Smooth muscle cell of the brain vasculature (primary cell): Measurements from ENCODE around the gene INTS1.

Experiments used
- DNase-seq: peaks from one replicate; pipeline ENCODE4 v3.0.0-alpha.2; 2012; ENCODE audit warnings: low read depth, low spot score

INTS1 gene

DNA sequence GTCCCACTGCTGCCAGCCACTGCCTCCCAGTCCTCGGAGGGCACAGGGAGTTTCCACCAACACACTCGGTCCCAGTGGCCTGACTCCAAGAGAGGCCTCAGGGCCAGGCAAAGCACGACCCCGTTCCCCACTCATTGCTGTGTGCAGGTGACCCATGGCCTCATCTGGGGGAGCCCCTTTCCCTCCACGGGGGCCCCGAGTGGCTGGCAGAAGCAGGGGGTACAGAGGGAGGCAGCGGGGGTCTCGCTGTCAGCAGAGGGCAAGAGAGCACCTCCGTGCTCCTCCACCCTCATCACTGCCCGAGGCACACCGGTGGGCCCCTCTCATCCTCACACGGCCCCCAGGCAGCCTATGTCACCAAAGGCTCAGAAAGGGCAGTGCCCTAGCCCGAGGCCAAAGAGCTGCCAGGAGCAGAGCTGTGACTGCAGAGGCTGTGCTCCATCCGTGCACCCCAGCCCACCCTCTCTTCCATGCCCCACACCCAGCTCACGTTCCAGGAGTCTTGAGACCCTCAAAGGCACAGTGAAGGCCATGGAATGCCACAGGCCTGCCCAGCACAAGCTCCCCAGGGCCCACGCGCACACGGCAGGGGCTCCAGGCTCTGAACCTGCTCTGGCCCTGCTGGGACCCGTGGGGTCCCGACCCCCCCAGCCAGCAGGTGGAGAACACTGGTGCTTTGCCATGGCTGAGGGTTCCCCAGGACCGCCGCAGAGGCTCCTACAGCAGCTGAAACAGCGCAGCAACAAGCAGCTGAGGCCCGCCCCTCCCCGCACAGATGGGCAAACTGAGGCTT, 70.9 kb downstream of the INTS1 start:
- DNase-seq = no peak

DNA sequence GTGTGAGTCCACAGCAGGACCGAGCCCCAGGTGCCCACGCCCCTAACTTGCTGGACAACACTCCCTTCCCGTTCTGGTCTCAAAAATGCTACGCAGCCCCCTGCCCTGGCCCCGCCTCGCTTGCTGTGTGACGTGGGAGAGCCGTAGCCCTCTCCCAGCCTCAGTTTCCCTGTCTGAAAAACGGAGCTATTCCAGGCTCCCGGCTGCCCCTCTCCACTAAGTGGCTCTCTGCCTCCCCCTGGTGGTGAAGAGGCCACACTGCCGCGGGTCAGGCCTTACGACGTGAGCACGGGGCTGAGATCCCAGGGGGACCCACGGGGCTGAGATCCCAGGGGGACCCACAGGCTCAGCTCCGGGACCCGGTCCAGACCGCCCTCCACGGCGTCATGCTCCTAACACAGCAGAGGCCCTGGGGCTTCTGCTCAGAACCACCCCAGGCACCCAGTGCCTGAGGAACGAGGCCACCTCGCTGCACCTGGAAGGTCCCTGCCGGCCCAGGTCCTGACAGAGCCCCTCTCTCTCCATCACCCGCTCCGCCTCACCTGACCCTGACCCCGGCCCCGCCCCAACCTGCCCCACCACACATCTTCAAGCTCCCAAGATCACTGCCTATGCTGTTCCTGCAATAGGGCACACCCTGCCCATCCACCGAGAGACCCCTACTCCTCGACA, 71.6 kb downstream of the INTS1 start:
- DNase-seq = peak; percentile 20

DNA sequence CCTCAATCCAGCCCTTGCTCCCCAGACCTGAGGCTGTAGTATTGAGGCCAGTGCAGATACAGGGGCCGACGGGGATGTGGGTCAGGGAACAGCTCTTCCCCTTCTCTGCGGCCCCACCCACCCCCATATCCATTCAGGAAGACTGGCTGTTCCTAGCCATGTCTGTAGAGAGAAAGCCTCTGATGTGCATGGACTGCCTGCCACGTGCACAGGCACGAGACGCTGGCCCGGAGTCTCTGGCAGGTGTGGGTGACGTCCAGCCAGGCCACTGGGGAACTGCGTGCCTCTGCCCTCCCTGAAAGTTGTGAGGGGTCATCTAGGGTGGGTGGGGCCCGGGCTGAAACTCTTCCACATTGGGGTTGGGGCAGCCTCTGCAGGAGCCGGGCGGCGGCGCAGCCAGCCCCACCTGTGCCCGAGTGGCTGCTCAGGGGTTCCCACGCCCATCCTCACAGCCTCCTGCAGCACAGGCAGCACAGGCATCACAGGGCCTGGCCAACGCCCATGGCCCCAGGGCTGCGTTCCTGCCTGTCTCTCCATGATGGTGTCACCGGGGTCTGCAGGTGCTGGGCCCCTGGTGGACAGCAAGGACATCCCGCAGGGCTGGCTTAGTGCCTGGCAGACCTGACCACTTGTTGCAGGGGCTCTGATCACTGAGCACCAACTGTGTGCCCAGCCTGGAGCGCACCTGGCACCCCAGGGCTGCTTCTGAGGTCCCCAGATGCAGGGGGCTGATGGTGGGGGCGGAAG, 72.4 kb downstream of the INTS1 start:
- no peak for DNase-seq

DNA sequence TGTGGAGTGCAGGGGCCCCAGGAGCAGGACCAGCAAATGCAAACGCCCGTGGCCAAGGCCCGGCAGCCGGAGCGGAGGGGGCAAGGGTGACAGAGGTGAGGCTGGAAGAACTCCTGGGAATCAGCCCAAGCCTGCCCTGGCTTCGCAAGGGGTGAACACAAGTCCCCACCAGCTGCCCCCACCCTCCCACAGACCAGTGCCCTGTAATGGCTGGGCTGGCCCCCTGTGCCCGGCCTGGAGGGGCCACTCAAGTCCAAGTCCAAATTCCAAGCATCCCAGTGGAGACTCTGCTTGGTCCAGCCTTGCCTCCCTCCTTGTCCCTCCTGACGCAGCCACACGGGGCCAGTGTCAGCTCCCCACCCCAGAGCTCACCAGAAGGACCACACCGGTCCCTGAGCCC, 73.0 kb downstream of the INTS1 start:
- no peak for DNase-seq

DNA sequence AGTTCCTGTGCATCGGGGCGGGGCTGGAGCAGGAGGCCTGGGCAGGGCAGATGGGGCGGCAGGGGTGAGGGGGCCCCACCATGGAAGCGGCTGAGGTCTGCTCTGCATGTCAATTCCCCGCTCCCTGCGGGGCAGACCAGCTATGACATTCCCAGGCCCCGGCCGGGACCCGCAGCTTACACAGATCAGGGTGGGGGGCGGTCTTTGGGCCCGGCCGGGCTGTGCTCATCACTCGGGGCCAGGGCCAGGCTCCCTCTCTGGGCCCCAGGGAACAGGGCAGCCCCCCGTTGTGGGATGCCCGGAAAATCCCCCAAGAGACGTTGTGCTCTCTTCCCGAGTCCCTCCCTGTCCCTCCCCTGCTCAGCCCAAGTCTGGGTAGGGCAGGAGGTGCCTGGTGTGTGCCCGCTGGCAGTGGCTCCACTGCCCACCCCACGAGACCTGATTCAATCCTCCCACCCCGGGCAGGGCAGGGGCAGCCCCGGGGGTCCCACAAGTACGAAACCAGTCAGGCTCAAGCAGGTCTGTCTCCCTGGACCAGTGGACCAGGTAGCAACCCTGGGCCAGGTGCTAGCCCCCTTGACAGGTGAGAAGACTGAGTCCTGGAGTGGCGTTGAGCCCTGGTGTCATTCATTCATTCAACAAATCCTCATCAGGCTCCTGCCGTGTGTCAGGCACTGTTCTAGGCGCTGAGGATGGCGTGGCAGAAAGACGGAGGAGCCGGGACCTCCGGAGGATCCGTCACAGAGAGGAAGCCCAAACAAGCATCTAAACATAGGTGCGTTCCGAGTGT, 73.9 kb downstream of the INTS1 start:
- no peak for DNase-seq

DNA sequence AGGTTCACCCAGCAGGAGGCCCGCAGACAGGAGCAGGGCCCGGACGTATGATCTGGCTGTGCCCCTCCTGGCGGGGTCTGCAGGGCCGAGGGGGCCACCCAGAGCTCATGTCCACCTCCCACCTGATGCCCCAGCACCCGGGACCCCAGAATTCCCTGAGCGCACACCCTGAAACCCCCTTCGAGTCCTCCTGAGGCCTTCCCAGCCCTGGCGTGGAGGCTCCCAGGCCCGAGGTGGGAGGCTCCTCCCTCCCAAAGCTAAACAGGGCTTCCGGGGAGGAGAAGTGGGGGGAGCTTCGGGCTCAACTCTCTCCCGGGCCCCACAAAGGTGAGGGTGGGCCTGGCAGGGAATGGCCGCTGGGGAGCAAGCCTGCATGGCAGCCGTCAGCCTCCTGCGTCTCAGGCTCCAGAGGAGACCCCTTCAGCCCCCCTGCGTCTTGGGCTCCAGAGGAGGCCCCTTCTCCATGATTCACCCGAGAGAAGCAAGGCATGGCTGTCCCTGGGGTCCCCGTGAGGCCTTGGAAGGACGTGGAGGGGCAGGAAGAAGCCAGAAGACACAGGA, 75.2 kb downstream of the INTS1 start:
- no peak for DNase-seq

DNA sequence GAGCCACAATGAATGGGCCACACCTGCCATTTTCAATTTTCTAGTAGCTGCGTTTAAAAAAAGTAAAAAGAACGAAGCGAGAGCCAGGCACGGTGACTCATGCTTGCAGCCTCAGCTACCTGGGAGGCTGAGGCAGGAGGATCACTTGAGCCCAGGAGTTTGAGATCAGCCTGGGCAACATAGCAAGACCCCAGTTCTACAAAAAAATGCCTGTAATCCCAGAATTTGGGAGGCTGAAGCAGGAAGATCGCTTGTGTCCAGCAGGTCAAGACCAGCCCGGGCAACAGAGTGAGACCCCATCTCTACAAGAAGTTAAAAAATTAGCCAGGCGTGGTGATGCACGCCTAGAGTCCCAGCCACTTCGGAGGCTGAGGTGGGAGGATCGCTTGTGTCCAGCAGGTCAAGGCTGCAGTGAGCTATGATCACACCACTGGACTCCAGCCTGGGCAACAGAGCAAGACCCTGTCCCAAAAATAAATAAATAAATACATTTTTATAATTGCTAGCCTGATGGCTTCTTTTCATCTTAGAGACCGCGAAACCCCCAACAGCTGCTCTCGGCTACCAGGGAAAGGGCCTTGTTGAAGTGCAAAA, 77.0 kb downstream of the INTS1 start:
- DNase-seq = no peak

DNA sequence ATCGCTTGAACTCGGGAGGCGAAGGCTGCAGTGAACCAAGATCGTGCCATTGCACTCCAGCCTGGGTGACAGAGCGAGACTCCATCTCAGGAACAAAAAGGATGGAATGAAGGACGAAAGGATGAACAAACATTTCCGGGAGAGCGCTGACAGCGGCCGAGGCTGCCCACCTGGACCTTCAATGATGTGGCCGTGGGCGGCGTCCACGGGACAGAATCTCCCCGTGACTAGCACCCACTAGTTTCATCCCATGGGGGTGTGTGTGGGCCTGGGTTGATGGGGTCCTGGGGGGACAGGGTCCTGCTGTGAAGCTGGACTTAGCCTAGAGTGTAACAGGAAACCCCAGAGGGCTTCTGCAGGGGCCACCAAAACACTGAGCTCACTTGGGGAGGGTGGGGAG, 77.7 kb downstream of the INTS1 start:
- no peak for DNase-seq

DNA sequence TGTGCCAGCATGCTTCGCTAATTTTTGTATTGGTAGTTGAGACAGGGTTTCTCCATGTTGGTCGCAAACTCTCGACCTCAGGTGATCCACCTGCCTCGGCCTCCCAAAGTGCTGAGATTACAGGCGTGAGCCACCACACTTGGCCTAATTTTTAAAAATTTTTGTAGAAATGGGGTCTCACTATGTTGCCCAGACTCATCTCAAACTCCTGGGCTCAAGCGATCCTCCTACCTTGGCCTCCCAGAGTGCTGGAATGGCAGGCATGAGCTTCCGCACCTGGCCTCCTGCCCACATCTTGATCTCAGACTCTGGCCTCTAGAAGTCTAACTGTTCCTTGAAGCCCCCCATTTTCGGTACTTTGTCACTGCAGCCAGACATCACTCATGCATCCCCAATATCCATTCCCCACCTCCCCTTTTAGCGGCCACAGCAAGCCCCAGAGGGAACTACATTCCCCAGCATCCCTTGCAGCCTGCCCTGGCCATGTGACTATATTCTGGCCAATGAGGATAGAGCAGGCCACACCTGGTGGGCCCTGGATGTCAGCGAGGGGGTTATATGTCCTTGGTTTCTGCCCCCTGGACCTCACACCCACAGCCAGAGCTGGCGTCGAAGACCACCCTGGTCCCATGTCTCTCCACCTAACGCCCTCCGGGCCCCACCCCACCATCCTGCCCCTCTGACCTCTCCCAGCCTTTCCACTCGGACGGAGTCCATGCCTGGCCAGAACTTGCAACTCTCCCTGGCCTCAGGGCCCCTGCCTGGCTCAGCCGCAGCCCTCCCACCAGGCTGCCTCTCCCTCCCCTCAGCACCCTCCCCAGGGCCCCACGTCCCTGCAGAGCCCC, 78.7 kb downstream of the INTS1 start:
- DNase-seq = no peak

DNA sequence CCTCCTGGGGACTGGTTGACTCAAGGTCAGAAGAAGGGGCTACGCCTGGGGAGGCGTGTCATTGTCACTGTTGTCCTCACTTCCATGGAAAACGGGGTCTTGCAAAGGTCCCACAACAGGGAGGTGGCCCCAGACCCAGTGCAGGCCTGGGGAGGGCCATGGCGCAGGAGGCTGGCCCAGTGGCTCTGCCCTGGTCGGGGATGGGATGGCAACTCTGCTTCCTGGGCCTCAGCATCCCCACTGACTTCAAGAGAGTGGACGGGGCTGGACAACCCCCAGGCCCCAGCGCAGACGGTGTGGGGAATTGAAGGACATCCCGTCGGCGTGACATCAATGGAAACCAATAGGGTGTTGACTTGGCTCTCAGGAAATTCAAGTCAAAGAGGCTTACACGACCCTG, 80.1 kb downstream of the INTS1 start:
- DNase-seq = no peak

DNA sequence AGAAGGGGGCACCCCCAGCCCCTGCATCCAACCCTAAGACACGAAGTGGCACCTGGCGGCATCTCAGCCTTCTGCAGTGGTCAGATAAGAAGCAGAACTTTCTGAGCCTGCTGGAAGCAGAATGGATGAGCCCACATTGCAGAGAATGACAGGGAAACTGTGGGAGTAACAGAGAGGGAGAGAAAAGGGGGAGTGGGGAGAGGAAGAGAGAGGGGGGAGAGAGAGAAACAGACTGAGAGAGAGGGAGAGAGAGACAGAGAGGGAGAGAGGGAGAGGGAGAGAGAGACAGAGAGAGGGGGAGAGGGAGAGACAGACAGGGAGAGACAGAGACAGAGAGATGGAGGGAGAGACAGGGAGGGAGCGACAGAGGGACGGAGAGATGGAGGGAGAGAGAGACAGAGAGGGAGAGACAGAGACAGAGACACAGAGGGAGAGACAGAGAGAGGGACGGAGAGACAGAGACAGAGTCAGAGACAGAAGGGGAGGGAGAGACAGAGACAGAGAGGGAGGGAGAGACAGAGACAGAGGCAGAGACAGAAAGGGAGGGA, 80.9 kb downstream of the INTS1 start:
- DNase-seq = no peak

DNA sequence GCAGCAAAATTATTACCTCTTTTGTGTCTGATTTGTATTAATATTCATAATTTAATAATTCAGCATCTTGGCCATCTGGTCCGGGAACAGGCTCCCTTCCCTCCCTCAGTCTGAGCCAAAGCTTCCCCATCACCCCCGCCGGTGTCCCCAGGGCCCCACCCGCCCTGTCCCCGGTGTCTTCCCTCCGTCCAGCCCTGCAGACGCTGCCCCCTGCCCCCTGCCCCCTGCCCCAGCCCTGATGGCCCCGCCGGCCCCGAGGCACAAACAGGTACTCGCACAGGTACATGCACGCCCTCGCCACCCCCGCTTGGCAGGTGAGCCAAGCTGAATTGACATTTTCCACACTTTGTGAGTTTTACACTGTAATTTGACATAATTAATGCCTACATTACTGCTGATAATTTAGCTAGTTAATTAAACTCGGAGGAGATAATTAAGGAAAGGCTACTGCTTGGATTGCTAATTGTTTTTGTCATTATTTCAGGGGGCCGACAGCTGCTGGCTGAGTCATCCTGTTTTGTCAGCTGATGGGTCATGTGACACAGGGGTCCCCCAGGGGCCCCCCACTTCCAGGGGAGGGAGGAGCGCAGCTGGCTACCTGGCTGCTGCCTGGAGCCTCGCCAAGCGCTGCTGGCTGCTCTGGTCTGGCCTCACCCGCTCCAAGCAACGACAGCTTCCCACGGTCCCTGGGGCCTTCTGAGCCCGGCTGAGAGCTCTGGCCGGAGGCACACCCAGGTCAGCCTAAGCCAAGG, 81.5 kb downstream of the INTS1 start:
- DNase-seq = no peak

DNA sequence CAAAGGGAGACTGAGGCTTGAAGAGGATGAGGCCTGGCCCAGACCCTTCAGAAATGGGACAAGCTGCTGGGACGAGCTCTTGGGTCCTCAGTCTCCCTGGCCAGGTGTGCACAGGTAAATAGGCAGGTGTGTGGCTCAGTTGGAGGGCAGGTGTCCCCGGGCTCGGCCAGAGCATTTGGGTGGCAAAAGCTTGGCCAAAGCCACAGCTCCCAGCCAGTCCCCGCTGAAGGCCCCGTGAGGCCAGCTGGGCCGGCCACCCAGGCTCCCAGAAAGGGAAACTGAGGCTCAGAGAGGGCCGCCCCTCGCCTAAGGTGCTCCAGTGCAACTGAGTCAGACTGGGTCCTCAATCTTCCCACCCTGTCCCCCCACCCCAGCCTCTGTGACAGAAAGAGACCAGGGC, 82.2 kb downstream of the INTS1 start:
- no peak for DNase-seq

DNA sequence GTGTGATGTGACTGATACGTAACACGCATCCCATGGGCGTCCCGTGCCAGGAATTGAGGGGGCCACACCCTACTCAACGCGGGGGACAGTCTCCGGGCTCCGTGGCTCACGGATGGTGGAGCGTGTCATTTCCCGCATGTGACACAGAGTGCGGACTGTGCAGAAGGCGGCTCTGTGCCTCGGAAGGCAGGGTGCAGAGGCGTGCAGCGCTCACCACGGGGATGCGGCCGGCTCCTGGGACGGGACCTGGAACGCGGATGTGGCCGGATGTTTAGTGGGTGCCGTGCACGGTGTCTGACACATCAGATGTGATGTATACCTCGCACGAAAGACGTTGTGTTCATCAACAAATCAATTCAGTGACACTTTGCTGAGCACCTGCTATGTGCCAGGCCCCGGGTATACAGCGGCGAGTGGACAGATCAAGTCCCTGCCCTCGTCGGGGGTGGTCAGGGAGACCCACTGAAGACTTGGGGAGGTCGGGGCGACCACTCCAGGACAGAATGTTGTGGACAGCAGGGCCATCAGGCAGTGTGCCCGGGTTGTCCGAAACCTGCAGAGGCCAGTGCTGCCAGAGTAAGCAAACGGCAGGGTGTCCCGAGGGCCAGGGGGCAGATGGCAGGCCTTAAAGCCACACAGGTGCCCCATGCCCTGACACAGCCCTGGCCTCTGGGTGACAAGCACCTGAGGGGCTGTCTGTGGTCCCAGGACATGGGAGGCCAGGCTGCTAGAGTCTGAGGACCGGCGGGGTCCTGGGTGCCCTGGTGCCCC, 83.0 kb downstream of the INTS1 start:
- no peak for DNase-seq
